ENCODE results near the gene HES4. TPM values are rescaled to one million over a fixed set of nuclear protein-coding genes. Genes with fewer than 3 reads are reported as not detected.

The HES4 gene
- polyA plus RNA-seq, result not detected in 2 replicates

GRCh38 chr1:999725-1000356 is at the start of gene HES4:
Gene HES4 (minus strand): TSS chr1:1000097. CDS start chr1:999973, 124 bp downstream.

GRCh38 chr1:1020000-1020404 is 20.1 kb upstream of the HES4 start, which contains the start of gene AGRN:
Gene AGRN (plus strand): TSS chr1:1020120. CDS start chr1:1020173, 53 bp downstream.

GRCh38 chr1:1013105-1013921 is 13.4 kb upstream of the HES4 start, which contains the start of gene ISG15:
Gene ISG15 (plus strand): TSS chr1:1013497. CDS start chr1:1013574, 77 bp downstream.

GRCh38 chr1:981955-982558 is 17.8 kb downstream of the HES4 start, which contains the start of gene PERM1:
Gene PERM1 (minus strand): TSS chr1:982093. CDS start chr1:981029, 1,064 bp downstream.

GRCh38 chr1:966135-966703 is 33.7 kb downstream of the HES4 start, which contains the start of gene PLEKHN1:
Gene PLEKHN1 (plus strand): TSS chr1:966482. CDS start chr1:966532, 50 bp downstream.

GRCh38 chr1:960363-961131 is 39.4 kb downstream of the HES4 start, which contains the start of gene KLHL17:
Gene KLHL17 (plus strand): TSS chr1:960584. CDS start chr1:960694, 110 bp downstream.

GRCh38 chr1:958823-959730 is 40.8 kb downstream of the HES4 start, which contains the start of gene NOC2L:
Gene NOC2L (minus strand): TSS chr1:959256. CDS start chr1:959240, 16 bp downstream.

Other genes with a start within 250 kb of the HES4 start
- 0.13 TPM in 1 of 2 replicates, not detected in the other for gene SAMD11, start 76.2 kb downstream of the HES4 start, polyA plus RNA-seq
- 2.5 and 8.2 TPM in 2 replicates for gene NOC2L, start 40.8 kb downstream of the HES4 start, polyA plus RNA-seq
- 0.67 and 1.1 TPM in 2 replicates for gene KLHL17, start 39.5 kb downstream of the HES4 start, polyA plus RNA-seq
- gene PLEKHN1, start 33.6 kb downstream of the HES4 start, polyA plus RNA-seq, result not detected in 2 replicates
- gene PERM1, start 18.0 kb downstream of the HES4 start, polyA plus RNA-seq, result not detected in 2 replicates
- gene ISG15, start 13.4 kb upstream of the HES4 start, polyA plus RNA-seq, result 11.3 and 18.9 TPM in 2 replicates
- 0.13 TPM in 1 of 2 replicates, not detected in the other for gene AGRN, start 20.0 kb upstream of the HES4 start, polyA plus RNA-seq
- not detected in 2 replicates for gene RNF223, start 74.2 kb upstream of the HES4 start, polyA plus RNA-seq
- gene C1orf159, start 116.0 kb upstream of the HES4 start, polyA plus RNA-seq, result 0.26 TPM in 1 of 2 replicates, not detected in the other
- not detected in 2 replicates for gene TTLL10, start 173.8 kb upstream of the HES4 start, polyA plus RNA-seq
- gene TNFRSF18, start 206.5 kb upstream of the HES4 start, polyA plus RNA-seq, result not detected in 2 replicates
- not detected in 2 replicates for gene TNFRSF4, start 214.1 kb upstream of the HES4 start, polyA plus RNA-seq
- gene SDF4, start 231.9 kb upstream of the HES4 start, polyA plus RNA-seq, result 3.7 and 10.0 TPM in 2 replicates
- gene B3GALT6, start 232.1 kb upstream of the HES4 start, polyA plus RNA-seq, result 1.3 and 1.5 TPM in 2 replicates
- not detected in 2 replicates for gene C1QTNF12, start 246.6 kb upstream of the HES4 start, polyA plus RNA-seq

Data from Purkinje cell (primary cell).